GM19035 (cell line): Measurements from ENCODE around the gene DBF4.
"Not testable (repeated sequence)": the region's sequence is repeated elsewhere in the genome, so short reads cannot be mapped to it uniquely, and the experiment has no call there.

Experiments
- ATAC-seq: cut with Tn5 transposase; IDR thresholded peaks from one replicate; pipeline ENCODE4 v1.9.1; 2021; ENCODE audit not compliant: unreplicated experiment

The DBF4 gene

GRCh38 chr7:87876040-87876868 is at the start of gene DBF4, which contains the start of gene SLC25A40:
Gene DBF4 (plus strand): TSS chr7:87876493. CDS start chr7:87876733, 240 bp downstream.
Gene SLC25A40 (minus strand): TSS chr7:87876360. CDS start chr7:87858727, 17,633 bp downstream.
- peak; percentile 86 for ATAC-seq

GRCh38 chr7:87828383-87828782 is 47.9 kb upstream of the DBF4 start:
- not testable (repeated sequence) for ATAC-seq

- ATAC-seq: no peak
Observed at GRCh38 chr7:87831097-87831496, 45.2 kb upstream of the DBF4 start.

- ATAC-seq: no peak
Observed at GRCh38 chr7:87833130-87833529, 43.2 kb upstream of the DBF4 start.

- no peak for ATAC-seq
Observed at GRCh38 chr7:87837597-87837996, 38.7 kb upstream of the DBF4 start.

- no peak for ATAC-seq
Observed at GRCh38 chr7:87850836-87851593, 25.3 kb upstream of the DBF4 start.

- ATAC-seq: no peak
Observed at GRCh38 chr7:87852306-87852705, 24.0 kb upstream of the DBF4 start.

- ATAC-seq: no peak
Observed at GRCh38 chr7:87853237-87853864, 22.9 kb upstream of the DBF4 start.

- ATAC-seq: no peak
Observed at GRCh38 chr7:87858417-87859100, 17.7 kb upstream of the DBF4 start.

GRCh38 chr7:87866089-87866488 is 10.2 kb upstream of the DBF4 start:
- no peak for ATAC-seq

GRCh38 chr7:87866533-87866932 is 9.8 kb upstream of the DBF4 start:
- not testable (repeated sequence) for ATAC-seq

- ATAC-seq: no peak
Observed at GRCh38 chr7:87870471-87870870, 5.8 kb upstream of the DBF4 start.

- ATAC-seq: no peak
Observed at GRCh38 chr7:87872346-87872745, 3.9 kb upstream of the DBF4 start.

- ATAC-seq: not testable (repeated sequence)
Observed at GRCh38 chr7:87873328-87873727, 3.0 kb upstream of the DBF4 start.

- ATAC-seq: no peak
Observed at GRCh38 chr7:87874066-87874465, 2.2 kb upstream of the DBF4 start.

- peak; percentile 27 for ATAC-seq
Observed at GRCh38 chr7:87875151-87876039, 898 bp upstream of the DBF4 start.

- ATAC-seq: peak; percentile 14
Observed at GRCh38 chr7:87876869-87877234, 559 bp downstream of the DBF4 start.

- no peak for ATAC-seq
Observed at GRCh38 chr7:87877366-87878040, 1.2 kb downstream of the DBF4 start.

GRCh38 chr7:87878208-87878735 is 2.0 kb downstream of the DBF4 start:
- ATAC-seq: no peak
